ENCODE data around the gene GPBP1L1.
"Not testable (repeated sequence)": the region's sequence is repeated elsewhere in the genome, so short reads cannot be mapped to it uniquely, and the experiment has no call there.

Gene GPBP1L1

GRCh38 chr1:45686288-45687013, at the start of gene GPBP1L1:
Gene GPBP1L1, minus strand, starts transcription at chr1:45686533. Its CDS starts 27,446 bp downstream, at chr1:45659087.
- peak; percentile 99 for DNase-seq

GRCh38 chr1:45730780-45731319, 44.5 kb upstream of the GPBP1L1 start:
- DNase-seq, result no peak

- no peak for DNase-seq
Observed at GRCh38 chr1:45730075-45730779, 43.9 kb upstream of the GPBP1L1 start.

- DNase-seq, result not testable (repeated sequence)
Observed at GRCh38 chr1:45726007-45726406, 39.7 kb upstream of the GPBP1L1 start.

GRCh38 chr1:45723248-45723930, 37.1 kb upstream of the GPBP1L1 start:
- no peak for DNase-seq

GRCh38 chr1:45722809-45723208, 36.5 kb upstream of the GPBP1L1 start:
- peak; percentile 59 for DNase-seq

- no peak for DNase-seq
Observed at GRCh38 chr1:45721207-45721606, 34.9 kb upstream of the GPBP1L1 start.

- DNase-seq, result no peak
Observed at GRCh38 chr1:45718289-45718688, 32.0 kb upstream of the GPBP1L1 start.

- DNase-seq, result not testable (repeated sequence)
Observed at GRCh38 chr1:45717386-45717785, 31.1 kb upstream of the GPBP1L1 start.

- DNase-seq, result no peak
Observed at GRCh38 chr1:45716700-45717099, 30.4 kb upstream of the GPBP1L1 start.

- no peak for DNase-seq
Observed at GRCh38 chr1:45713711-45714110, 27.4 kb upstream of the GPBP1L1 start.

GRCh38 chr1:45704637-45705036, 18.3 kb upstream of the GPBP1L1 start:
- DNase-seq, result no peak

GRCh38 chr1:45694823-45695222, 8.5 kb upstream of the GPBP1L1 start:
- no peak for DNase-seq

- DNase-seq, result not testable (repeated sequence)
Observed at GRCh38 chr1:45693811-45694210, 7.5 kb upstream of the GPBP1L1 start.

- peak; percentile 96 for DNase-seq
Observed at GRCh38 chr1:45687754-45688740, 1.7 kb upstream of the GPBP1L1 start, which contains the start of gene TMEM69. Gene TMEM69, plus strand, starts transcription at chr1:45688181. Its CDS starts 2,888 bp downstream, at chr1:45691069.

GRCh38 chr1:45687014-45687753, 851 bp upstream of the GPBP1L1 start:
- DNase-seq, result peak; percentile 99

- DNase-seq, result peak; percentile 68
Observed at GRCh38 chr1:45686015-45686287, 382 bp downstream of the GPBP1L1 start.

GRCh38 chr1:45685308-45686014, 872 bp downstream of the GPBP1L1 start:
- peak; percentile 56 for DNase-seq

- no peak for DNase-seq
Observed at GRCh38 chr1:45684402-45684801, 1.9 kb downstream of the GPBP1L1 start.

- DNase-seq, result no peak
Observed at GRCh38 chr1:45682942-45683341, 3.4 kb downstream of the GPBP1L1 start.

- DNase-seq, result no peak
Observed at GRCh38 chr1:45679123-45679522, 7.2 kb downstream of the GPBP1L1 start.
